ENCODE data around the gene RHOC.
"Not testable (repeated sequence)": the region's sequence is repeated elsewhere in the genome, so short reads cannot be mapped to it uniquely, and the experiment has no call there.

The RHOC gene

GRCh38 chr1:112706505-112707220 lies at the start of gene RHOC:
Gene RHOC, minus strand, starts transcription at chr1:112707127. Its CDS starts 3,328 bp downstream, at chr1:112703799.
- DNase-seq (ENCODE audit: low read depth) = peak; percentile 68

- DNase-seq (ENCODE audit: low read depth) = peak; percentile 34
These were observed 47.2 kb upstream of the RHOC start for GRCh38 chr1:112754116-112754628.

GRCh38 chr1:112748396-112748795 lies 41.5 kb upstream of the RHOC start:
- DNase-seq (ENCODE audit: low read depth) = no peak

GRCh38 chr1:112744009-112744578 lies 37.2 kb upstream of the RHOC start:
- DNase-seq (ENCODE audit: low read depth) = peak; percentile 65

- peak; percentile 42 for DNase-seq (ENCODE audit: low read depth)
These were observed 36.5 kb upstream of the RHOC start for GRCh38 chr1:112743174-112744008.

- no peak for DNase-seq (ENCODE audit: low read depth)
These were observed 30.6 kb upstream of the RHOC start for GRCh38 chr1:112737573-112737972.

- peak; percentile 83 for DNase-seq (ENCODE audit: low read depth)
These were observed 28.8 kb upstream of the RHOC start for GRCh38 chr1:112735752-112736151.

- DNase-seq (ENCODE audit: low read depth) = no peak
These were observed 24.5 kb upstream of the RHOC start for GRCh38 chr1:112731451-112731850.

- DNase-seq (ENCODE audit: low read depth) = no peak
These were observed 23.0 kb upstream of the RHOC start for GRCh38 chr1:112729909-112730308.

- not testable (repeated sequence) for DNase-seq (ENCODE audit: low read depth)
These were observed 22.1 kb upstream of the RHOC start for GRCh38 chr1:112729011-112729410.

GRCh38 chr1:112728306-112728971 lies 21.5 kb upstream of the RHOC start:
- DNase-seq (ENCODE audit: low read depth) = not testable (repeated sequence)

GRCh38 chr1:112727716-112728115 lies 20.8 kb upstream of the RHOC start:
- no peak for DNase-seq (ENCODE audit: low read depth)

GRCh38 chr1:112724240-112724639 lies 17.3 kb upstream of the RHOC start:
- not testable (repeated sequence) for DNase-seq (ENCODE audit: low read depth)

GRCh38 chr1:112723511-112723839 lies 16.5 kb upstream of the RHOC start:
- no peak for DNase-seq (ENCODE audit: low read depth)

- peak; percentile 43 for DNase-seq (ENCODE audit: low read depth)
These were observed 15.9 kb upstream of the RHOC start for GRCh38 chr1:112722601-112723510.

- no peak for DNase-seq (ENCODE audit: low read depth)
These were observed 15.1 kb upstream of the RHOC start for GRCh38 chr1:112721966-112722524.

GRCh38 chr1:112721294-112721693 lies 14.4 kb upstream of the RHOC start:
- DNase-seq (ENCODE audit: low read depth) = not testable (repeated sequence)

- no peak for DNase-seq (ENCODE audit: low read depth)
These were observed 13.9 kb upstream of the RHOC start for GRCh38 chr1:112720800-112721199.

- DNase-seq (ENCODE audit: low read depth) = no peak
These were observed 12.8 kb upstream of the RHOC start for GRCh38 chr1:112719706-112720105.

GRCh38 chr1:112718691-112719418 lies 11.9 kb upstream of the RHOC start:
- DNase-seq (ENCODE audit: low read depth) = peak; percentile 56
